Skin of body (tissue), 2 donors: ENCODE measurements around the gene DOLPP1. TPM values are rescaled to one million over a fixed set of nuclear protein-coding genes. Genes with fewer than 3 reads are reported as not detected.
A peak's percentile ranks its signal among the peaks of the same experiment; 100 is the strongest.
"Not testable (repeated sequence)": the region's sequence is repeated elsewhere in the genome, so short reads cannot be mapped to it uniquely, and the experiment has no call there.

Experiments
- DNase-seq: peaks from one replicate; lab custom pipeline; 2025; lab: John Stamatoyannopoulos, UW
- total RNA-seq: library from RNA; depleted of rRNA; stranded (reverse); fragments of >200 nt; gene quantifications from one replicate; pipeline ENCODE4 v1.2.3, GENCODE V29; 2014

The DOLPP1 gene
- total RNA-seq, 1 donor from 2014 or later: 6.2 TPM

DNA sequence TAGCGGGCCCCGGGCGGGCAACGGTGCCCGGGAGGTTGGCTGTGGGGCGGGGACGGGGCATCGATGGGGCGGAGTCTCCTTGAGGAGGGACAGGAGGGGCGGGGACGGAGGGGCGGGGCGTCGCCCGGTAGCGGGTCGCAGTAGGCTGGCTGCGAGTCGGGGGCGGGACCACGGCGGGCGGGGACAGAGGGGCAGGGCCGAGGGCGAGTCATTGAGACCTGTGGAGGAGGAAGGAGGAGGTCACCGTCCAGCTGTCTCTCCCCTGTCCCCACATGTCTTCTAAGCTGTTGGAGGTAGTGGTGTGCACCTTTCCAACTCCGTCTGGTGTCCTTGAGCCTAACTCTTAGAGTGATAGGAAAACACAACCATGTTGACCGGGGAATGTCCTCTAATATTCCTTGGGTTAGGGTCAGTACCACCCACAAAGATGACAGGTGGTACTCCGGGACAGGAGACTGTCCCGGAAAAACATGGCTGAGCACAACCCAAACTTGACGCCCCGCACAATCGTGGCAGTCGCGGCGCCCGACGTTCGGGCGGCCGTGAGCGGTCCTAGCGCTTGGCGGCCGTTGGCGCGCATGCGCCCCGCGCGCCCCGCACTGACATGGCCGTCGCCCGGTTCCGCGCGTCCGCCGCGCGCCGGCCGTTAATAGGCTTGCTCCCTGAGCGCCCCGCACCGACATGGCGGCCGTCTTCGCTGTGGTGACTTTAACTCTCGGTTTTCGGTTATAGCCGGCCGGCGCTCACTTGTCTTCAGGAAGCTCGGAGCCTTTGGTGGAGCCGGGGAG is 30.0 kb downstream of the DOLPP1 start, which contains the start of the genes CRAT and PTPA:
Gene CRAT (minus strand): TSS at position 54 of the 788 bp plus-strand sequence. CDS start 284 bp downstream, outside the sequence.
Gene PTPA (plus strand): TSS at position 676 of the 788 bp plus-strand sequence. CDS start 186 bp downstream, outside the sequence.
- DNase-seq: peak; percentile 91

DNA sequence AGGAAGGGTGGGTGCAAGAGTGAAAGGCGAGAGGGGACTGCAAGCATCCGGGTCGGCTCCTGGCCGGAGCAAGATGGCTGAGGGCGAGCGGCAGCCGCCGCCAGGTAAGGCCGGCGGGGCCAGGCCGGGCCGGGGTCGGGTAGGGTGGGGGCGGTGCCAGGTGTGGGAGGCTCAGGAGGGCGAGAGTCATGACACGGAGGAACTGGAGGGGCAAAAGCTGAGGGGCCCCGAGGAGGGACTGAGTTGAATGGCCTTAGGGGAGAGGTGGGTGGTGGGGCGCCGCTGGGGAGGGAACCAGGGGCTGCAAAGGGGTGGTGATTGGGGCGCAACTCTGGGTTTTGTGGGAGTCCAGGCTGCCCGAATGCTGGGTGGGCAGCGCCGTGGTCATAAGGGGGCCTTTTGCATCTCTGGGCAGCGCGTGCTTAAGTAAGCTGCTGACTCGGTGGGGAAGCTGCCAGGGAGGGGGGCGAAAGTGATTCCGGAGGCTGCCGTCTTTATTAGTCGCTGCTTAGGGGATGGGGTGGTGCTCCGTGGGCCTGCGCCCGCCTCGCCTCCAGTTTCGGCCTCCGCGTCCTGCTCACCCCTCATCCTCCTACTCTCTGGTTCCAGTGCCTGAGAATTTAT is 30.7 kb downstream of the DOLPP1 start:
- no peak for DNase-seq

DNA sequence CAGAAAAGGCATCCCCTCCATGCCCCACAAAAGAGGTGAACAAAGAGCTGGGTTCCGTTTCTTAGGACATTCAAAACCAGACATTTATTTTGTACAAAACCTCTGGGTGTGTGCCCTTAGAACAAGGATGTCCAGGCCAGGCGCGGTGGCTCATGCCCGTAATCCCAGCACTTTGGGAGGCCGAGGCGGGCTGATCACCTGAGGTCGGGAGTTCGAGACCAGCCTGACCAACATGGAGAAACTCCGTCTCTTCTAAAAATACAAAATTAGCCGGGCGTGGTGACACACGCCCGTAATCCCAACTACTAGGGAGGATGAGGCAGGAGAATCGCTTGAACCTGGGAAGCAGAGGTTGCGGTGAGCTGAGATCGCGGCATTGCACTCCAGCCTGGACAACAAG is 31.6 kb downstream of the DOLPP1 start:
- not testable (repeated sequence) for DNase-seq

DNA sequence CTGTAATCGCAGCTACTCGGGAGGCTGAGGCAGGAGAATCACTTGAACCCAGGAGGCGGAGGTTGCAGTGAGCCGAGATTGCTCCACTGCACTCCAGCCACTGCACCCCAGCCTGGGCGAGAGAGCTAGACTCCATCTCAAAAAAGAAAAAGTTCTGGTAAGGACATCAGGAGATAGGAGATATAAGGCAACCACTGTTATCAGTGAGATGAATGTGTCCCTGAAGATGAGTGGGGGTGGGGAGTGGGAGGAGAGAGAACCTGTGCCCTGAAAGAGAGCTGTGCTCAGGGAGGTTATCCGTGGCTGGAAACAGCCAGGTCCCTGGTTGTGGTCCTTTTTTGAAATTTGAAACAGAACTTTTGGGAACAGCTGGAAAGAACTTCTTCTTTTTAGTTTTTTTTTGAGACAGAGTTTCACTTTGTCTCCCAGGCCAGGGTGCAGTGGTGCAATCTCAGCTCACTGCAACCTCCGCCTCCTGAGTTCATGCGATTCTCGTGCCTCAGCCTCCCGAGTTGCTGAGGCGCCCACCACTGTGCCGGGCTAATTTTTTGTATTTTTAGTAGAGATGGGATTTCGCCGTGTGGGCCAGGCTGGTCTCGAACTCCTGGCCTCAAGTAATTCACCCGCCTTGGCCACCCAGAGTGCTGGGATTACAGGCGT is 32.9 kb downstream of the DOLPP1 start:
- no peak for DNase-seq

DNA sequence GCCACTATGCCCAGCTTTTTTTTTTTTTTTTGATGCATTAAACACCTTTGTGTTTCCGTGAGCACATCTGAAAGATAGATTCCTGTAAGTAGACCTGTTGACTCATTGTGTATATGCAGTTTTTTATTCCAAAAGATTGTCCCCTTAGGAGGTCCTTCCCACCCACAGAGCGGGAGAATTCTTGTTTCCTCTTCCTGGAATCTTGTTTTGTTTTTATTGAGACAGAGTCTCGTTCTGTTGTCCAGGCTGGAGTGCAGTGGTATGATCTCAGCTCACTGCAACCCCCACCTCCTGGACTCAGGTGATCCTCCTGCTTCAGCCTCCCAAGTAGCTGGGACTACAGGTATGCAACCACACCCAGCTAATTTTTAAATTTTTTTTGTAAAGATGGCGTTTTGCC is 37.9 kb downstream of the DOLPP1 start:
- no peak for DNase-seq

DNA sequence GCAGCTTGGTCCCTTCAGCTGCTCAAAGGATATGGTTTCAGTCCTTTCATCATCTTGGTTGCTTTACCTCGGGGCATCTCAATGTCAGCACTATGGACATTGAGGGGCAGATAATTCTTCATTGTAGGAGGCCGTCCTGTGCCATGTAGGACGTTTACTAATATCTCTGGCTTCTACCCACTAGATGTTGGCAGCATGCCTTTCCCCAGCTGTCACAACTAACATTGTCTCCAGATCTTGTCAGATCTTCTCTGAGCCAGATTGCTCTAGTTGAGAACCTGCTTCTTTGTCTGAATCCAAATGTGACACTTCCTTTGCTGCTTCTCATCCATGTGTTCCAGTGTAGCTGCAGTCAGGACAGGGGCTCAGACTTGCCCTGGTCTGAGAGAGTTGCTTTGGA is 40.6 kb downstream of the DOLPP1 start:
- no peak for DNase-seq

- DNase-seq: no peak
These were observed 41.2 kb downstream of the DOLPP1 start for GRCh38 chr9:129122133-129122532.

DNA sequence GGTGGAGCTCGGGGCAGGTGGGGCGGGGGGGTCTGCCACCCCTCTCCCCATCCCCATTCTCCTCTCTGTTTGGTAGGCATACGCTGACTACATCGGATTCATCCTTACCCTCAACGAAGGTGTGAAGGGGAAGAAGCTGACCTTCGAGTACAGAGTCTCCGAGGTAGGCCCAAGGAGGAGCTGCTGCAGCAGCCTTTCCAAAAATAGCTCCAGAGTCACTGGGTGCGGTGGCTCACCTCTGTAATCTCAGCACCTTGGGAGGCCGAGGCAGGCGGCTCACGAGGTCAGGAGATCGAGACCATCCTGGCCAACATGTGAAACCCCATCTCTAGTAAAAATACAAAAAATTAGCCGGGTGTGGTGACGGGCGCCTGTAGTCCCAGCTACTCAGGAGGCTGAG is 42.1 kb downstream of the DOLPP1 start:
- not testable (repeated sequence) for DNase-seq

DNA sequence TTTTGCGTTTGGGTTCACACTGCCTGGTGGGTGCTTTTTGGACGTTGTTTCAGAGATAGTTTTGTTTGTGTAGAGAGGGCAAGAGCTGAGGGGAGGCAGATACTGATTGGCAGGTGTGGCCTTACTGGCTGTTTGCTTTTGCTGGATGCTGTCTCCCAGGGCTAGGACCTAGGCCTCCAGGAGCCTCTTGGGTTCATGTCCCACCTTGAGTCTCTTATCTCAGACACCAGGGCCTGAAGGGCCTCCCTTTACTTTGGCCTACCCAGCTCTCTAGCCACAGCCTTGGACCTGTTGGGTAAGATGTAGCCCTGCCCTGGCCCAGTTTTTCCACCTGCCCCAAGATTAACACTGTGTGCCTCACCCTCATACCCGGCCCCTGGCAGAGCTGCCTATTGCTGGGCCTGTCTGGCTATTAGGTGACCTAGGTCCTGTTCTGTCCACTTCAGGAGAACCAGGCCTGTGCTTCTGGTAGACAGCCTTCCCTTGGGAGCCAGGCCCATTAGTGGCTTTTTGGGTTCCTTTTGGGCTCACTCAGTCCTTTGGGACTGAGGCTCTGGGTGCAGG is 43.7 kb downstream of the DOLPP1 start:
- DNase-seq: no peak

DNA sequence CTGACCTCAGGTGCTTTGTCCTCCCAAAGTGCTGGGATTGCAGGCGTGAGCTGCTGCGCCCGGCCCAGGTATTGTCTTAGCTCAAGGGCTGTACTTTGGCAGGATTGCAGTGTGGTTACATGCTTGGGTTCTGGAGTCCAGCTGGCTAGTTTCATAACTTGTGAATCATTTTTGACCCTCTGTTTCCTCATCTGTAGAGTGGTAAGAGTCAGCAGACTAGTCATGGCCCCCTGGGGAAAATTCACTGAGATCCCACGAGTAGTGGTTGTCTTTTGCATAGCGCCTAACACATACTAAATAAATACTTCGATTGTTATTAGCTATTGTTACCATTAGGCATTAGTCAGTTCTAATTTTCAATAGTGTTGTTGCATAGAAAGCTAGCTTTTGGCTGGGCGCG is 44.6 kb downstream of the DOLPP1 start:
- no peak for DNase-seq

DNA sequence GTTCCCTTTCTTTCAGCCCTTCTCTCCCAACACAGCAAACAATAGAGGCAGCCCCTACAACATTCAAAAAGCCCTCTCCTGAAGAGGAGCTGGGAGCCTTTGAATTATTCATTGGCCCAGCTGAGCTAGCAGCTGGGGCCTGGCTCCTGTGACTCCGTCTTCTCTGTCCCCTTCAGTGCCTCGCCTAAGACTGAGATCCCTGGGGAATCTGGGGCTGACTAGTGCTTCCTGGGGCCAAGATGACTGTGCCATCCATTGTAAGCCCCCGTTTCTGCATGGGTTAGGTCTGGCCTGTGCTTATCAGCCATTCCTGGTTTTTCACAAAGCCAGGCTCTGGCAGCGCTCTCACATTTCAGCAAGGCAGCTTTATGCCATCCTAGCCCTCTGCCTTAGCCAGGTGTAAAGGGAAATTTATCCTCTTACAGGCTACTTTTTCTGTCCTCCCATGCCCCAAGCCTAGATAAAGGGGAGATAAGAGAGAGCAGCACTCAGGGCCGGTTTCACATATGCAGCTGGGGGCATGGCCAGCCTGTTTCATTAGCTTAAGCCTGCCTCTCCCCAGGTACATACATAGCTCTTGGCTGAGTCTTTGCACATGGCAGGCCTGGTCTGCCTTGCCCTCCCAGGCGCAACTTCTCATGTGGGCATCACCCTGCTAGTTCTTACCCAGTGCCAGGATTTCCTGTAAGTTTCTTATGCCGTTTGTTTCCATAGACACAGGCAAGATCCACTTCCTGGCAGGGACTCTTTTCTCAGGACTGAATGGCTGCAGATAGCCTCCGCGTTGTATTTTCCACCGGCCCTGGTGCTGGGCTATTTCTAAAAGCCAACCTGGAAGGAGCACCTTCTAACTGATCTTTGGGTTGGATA is 46.1 kb downstream of the DOLPP1 start:
- no peak for DNase-seq

GRCh38 chr9:129128689-129129088 is 47.8 kb downstream of the DOLPP1 start:
- no peak for DNase-seq

DNA sequence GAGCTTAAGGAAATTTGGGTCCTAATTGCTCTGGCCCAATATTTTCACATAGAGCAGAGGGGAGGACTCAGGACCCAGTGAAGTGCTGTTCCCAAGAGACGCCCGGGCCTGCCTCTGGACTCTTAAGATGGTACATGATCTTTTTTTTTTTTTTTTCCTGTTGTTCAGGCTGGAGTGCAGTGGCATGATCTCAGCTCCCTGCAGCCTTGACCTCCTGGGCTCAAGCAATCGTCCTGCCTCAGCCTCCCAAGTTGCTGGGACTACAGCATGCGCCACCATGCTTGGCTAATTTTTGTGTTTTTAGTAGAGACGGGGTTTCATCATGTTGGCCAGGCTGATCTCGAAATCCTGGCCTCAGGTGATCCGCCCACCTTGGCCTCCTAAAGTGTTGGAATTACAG is 49.4 kb downstream of the DOLPP1 start:
- not testable (repeated sequence) for DNase-seq

- DNase-seq: no peak
These were observed 49.9 kb downstream of the DOLPP1 start for GRCh38 chr9:129130791-129131190.

- DNase-seq: peak; percentile 48
These were observed 50.6 kb downstream of the DOLPP1 start for GRCh38 chr9:129131300-129132145.

DNA sequence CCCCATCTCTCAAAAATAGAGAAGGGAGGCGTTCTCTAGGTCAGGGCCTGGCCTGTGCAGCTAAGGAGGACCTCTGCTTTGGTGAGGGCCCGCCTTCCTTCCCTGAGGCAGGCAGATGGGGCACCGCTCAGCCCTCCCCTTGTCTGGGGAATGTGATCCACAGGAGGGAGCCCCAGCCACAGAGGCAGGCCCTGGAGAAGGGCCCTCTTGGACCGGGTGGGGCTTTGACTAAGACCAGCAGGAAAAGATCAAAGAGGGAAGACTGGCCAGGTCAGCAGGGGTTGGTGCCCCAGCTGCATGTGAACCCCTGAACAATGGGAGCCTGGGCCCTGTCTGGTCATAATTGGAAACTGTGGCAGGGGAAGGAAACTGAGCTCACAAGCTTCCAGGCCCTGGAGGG is 52.2 kb downstream of the DOLPP1 start:
- no peak for DNase-seq

GRCh38 chr9:129135476-129135875 is 54.6 kb downstream of the DOLPP1 start:
- DNase-seq: no peak

- no peak for DNase-seq
These were observed 55.6 kb downstream of the DOLPP1 start for GRCh38 chr9:129136446-129137035.

GRCh38 chr9:129137292-129138143 is 56.6 kb downstream of the DOLPP1 start:
- DNase-seq: no peak
